ENCODE results near the gene CCDC97.
A peak's percentile ranks its signal among the peaks of the same experiment; 100 is the strongest.

Gene CCDC97

GRCh38 chr19:41350735-41351338, 40.9 kb downstream of the CCDC97 start:
- in situ Hi-C loops (cut with HindIII; ENCODE audit: low sequenced_read_pairs): no loop called here

GRCh38 chr19:41351339-41352245, 41.6 kb downstream of the CCDC97 start:
- in situ Hi-C loops (cut with HindIII; ENCODE audit: low sequenced_read_pairs): no loop called here

More at GRCh38 chr19:41350735-41351338, 40.9 kb downstream of the CCDC97 start:
- DNase-seq (ENCODE audit: low read depth, low spot score): no peak
- peak overlapping the region; percentile 85 for H3K4me3 ChIP-seq (ENCODE audit: low read depth, low read length)
- TF ChIP-seq, protein P1, sequence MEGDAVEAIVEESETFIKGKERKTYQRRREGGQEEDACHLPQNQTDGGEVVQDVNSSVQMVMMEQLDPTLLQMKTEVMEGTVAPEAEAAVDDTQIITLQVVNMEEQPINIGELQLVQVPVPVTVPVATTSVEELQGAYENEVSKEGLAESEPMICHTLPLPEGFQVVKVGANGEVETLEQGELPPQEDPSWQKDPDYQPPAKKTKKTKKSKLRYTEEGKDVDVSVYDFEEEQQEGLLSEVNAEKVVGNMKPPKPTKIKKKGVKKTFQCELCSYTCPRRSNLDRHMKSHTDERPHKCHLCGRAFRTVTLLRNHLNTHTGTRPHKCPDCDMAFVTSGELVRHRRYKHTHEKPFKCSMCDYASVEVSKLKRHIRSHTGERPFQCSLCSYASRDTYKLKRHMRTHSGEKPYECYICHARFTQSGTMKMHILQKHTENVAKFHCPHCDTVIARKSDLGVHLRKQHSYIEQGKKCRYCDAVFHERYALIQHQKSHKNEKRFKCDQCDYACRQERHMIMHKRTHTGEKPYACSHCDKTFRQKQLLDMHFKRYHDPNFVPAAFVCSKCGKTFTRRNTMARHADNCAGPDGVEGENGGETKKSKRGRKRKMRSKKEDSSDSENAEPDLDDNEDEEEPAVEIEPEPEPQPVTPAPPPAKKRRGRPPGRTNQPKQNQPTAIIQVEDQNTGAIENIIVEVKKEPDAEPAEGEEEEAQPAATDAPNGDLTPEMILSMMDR (IDR thresholded peaks at IDR 0.05; ENCODE audit: low read depth, low read length): no peak

DNA sequence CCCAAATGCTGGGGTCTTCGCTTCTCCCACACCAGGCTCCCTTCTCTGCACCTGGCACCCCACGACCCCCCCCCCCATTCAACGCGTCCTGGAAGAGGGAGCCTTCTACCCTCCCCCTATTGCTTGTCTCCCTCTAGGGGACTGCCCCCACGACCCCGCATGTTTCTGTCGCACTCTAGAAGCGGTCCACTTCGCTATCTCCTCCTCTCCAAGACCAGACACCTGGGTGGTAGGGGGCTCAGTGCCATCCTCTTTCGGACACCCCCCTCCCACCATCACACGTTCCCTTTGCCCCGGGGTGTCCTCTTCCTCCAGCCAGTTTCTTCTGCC, 42.3 kb downstream of the CCDC97 start:
- H3K4me3 ChIP-seq (ENCODE audit: low read depth, low read length): peak overlapping the region; percentile 85
- DNase-seq (ENCODE audit: low read depth, low spot score): no peak
- in situ Hi-C loops (cut with HindIII; ENCODE audit: low sequenced_read_pairs): no loop called here
- TF ChIP-seq, protein P1 (IDR thresholded peaks at IDR 0.05; ENCODE audit: low read depth, low read length): no peak

More at GRCh38 chr19:41351339-41352245, 41.6 kb downstream of the CCDC97 start:
- peak overlapping the region; percentile 85 for H3K4me3 ChIP-seq (ENCODE audit: low read depth, low read length)
- TF ChIP-seq, protein P1 (IDR thresholded peaks at IDR 0.05; ENCODE audit: low read depth, low read length): no peak
- DNase-seq (ENCODE audit: low read depth, low spot score): peak; percentile 60

- H3K4me3 ChIP-seq (ENCODE audit: low read depth, low read length): peak overlapping the region; percentile 85
- TF ChIP-seq, protein P1 (IDR thresholded peaks at IDR 0.05; ENCODE audit: low read depth, low read length): peak; percentile 65
- in situ Hi-C loops (cut with HindIII; ENCODE audit: low sequenced_read_pairs): no loop called here
- peak; percentile 46 for DNase-seq (ENCODE audit: low read depth, low spot score)
Observed at GRCh38 chr19:41352609-41353465, 42.9 kb downstream of the CCDC97 start.

GRCh38 chr19:41353466-41354342, 43.7 kb downstream of the CCDC97 start, which contains the start of gene TGFB1:
TGFB1 (minus strand) TSS chr19:41353922; CDS start chr19:41353044, 878 bp downstream.
- H3K4me3 ChIP-seq (ENCODE audit: low read depth, low read length): peak within 1 kb of the TSS; percentile 85
- in situ Hi-C loops (cut with HindIII; ENCODE audit: low sequenced_read_pairs): no loop called here
- peak; percentile 89 for DNase-seq (ENCODE audit: low read depth, low spot score)
- TF ChIP-seq, protein P1 (IDR thresholded peaks at IDR 0.05; ENCODE audit: low read depth, low read length): peak; percentile 91

All from astrocyte of the spinal cord (primary cell).